K562 (cell line): ENCODE data around the gene CAMSAP2. TPM values are rescaled to one million over a fixed set of nuclear protein-coding genes. Genes with fewer than 3 reads are reported as not detected.

Source experiments
- CAMTA2 ChIP-seq: fragments of 250-450 bp; sonication (Bioruptor Pico); conservative IDR thresholded peaks from 2 replicates; pipeline ENCODE4 v1.5.1; 2022
- CREM ChIP-seq: IDR thresholded peaks from 2 replicates; pipeline ENCODE4 v1.6.1; 2014; ENCODE audit warnings: antibody characterized with exemption, low read depth
- DNMT1 ChIP-seq: fragments of 450-650 bp; IDR thresholded peaks from 2 replicates; pipeline ENCODE4 v1.6.1; 2016; ENCODE audit warnings: antibody characterized with exemption, mild to moderate bottlenecking
- FOXJ2 ChIP-seq: fragments of 200-800 bp; sonication (Bioruptor generic); IDR thresholded peaks from 2 replicates; pipeline ENCODE4 v1.6.1; 2016; ENCODE audit warnings: missing genetic modification characterization, missing compliant biosample characterization
- MXI1 ChIP-seq: IDR thresholded peaks from 2 replicates; pipeline ENCODE4 v1.6.1; 2011; ENCODE audit warnings: low read depth, mild to moderate bottlenecking, improper control_type of control experiment, low read length
- MYBL2 ChIP-seq, 2 experiments: fragments of 450-650 bp in 1 of 2; sonication (generic) in 1 of 2; formaldehyde crosslinking in 1 of 2; IDR thresholded peaks; 2 replicates each; pipeline versions ENCODE4 v1.6.1 to v1.8.1; 2017 to 2022; ENCODE audit warnings: borderline replicate concordance in 1 of 2, inconsistent platforms in 1 of 2, low read depth in 1 of 2, mild to moderate bottlenecking in 1 of 2, missing genetic modification reagents in 1 of 2, moderate library complexity in 1 of 2
- NCOA1 ChIP-seq: fragments of 450-650 bp; IDR thresholded peaks from 2 replicates; pipeline ENCODE4 v1.6.1; 2016; ENCODE audit warnings: low read depth
- NFE2L1 ChIP-seq: fragments of 450-650 bp; IDR thresholded peaks from 2 replicates; pipeline ENCODE4 v1.6.1; 2016; ENCODE audit warnings: missing genetic modification characterization, low read depth, mild to moderate bottlenecking, missing compliant biosample characterization, moderate library complexity, borderline replicate concordance
- PCBP1 ChIP-seq: fragments of 200-400 bp; formaldehyde crosslinking; IDR thresholded peaks from 2 replicates; pipeline ENCODE4 v1.6.1; 2018; ENCODE audit warnings: mild to moderate bottlenecking, low read depth, low read length; ENCODE audit not compliant: poor library complexity, severe bottlenecking
- RFX1 ChIP-seq: fragments of 450-650 bp; IDR thresholded peaks from 2 replicates; pipeline ENCODE4 v1.6.1; 2016; ENCODE audit warnings: mild to moderate bottlenecking, moderate library complexity
- STAT5B ChIP-seq: fragments of 250-450 bp; sonication (Bioruptor Pico); IDR thresholded peaks from 2 replicates; pipeline ENCODE4 v1.8.0; 2021; ENCODE audit warnings: mild to moderate bottlenecking, inconsistent platforms
- ZFP30 ChIP-seq: fragments of 250-450 bp; sonication (Bioruptor Pico); IDR thresholded peaks from 2 replicates; pipeline ENCODE4 v1.8.0; 2022; ENCODE audit warnings: moderate library complexity, mild to moderate bottlenecking, inconsistent platforms, borderline replicate concordance
- polyA plus RNA-seq, 8 experiments: library from polyadenylated mRNA; depleted of rRNA in 4 of 8; stranded (reverse) in 5 of 8; unstranded in 3 of 8; fragments of >200 nt; fragmentation: Nextera tagmentation in 2 of 8; fragmentation: Illumina TruSeq in 1 of 8; extraction: Ambion mirVana in 2 of 8; extraction: Trizol in 1 of 8; gene quantifications; 2 replicates each; pipeline versions ENCODE4 v1.2.1 to v1.2.3, GENCODE V29; 2011 to 2014; ENCODE audit warnings: inconsistent platforms in 1 of 8, missing spikeins in 1 of 8
- total RNA-seq, 7 experiments: library from RNA; depleted of rRNA in 6 of 7; stranded (reverse); fragments of >200 nt in 6 of 7; fragmentation: Illumina TruSeq in 2 of 7; extraction: Trizol in 2 of 7; gene quantifications; 2 replicates each; pipeline versions ENCODE4 v1.2.1 to v1.2.3, GENCODE V29; 2011 to 2021; ENCODE audit warnings: low replicate concordance in 1 of 7
- TF ChIP-seq, protein P1 (sequence below): sonication (generic); formaldehyde crosslinking; IDR thresholded peaks from 2 replicates; pipeline ENCODE4 v1.8.0; 2023; ENCODE audit warnings: mild to moderate bottlenecking, missing genetic modification reagents
- TF ChIP-seq, protein P2 (sequence below): fragments of 250-450 bp; sonication (Bioruptor Pico); IDR thresholded peaks from 2 replicates; pipeline ENCODE4 v1.8.0; 2022; ENCODE audit warnings: inconsistent platforms, mild to moderate bottlenecking, moderate library complexity, borderline replicate concordance
- TF ChIP-seq, protein P3 (sequence below): sonication (generic); formaldehyde crosslinking; IDR thresholded peaks from 2 replicates; pipeline ENCODE4 v1.8.0; 2022; ENCODE audit warnings: mild to moderate bottlenecking, missing genetic modification reagents
- TF ChIP-seq, protein P4 (sequence below): fragments of 450-650 bp; IDR thresholded peaks from 2 replicates; pipeline ENCODE4 v1.6.1; 2016; ENCODE audit warnings: antibody characterized with exemption
- TF ChIP-seq, protein P5 (sequence below): sonication (generic); formaldehyde crosslinking; IDR thresholded peaks from 2 replicates; pipeline ENCODE4 v1.8.0; 2022; ENCODE audit warnings: missing genetic modification reagents, mild to moderate bottlenecking, borderline replicate concordance

Gene CAMSAP2
- total and polyA plus RNA-seq, 9 of the 15 experiments (the other 6 are each of a cell fraction or from before 2014, with no cell fraction given) = 1.4 to 7.5 (median 2.7) TPM

DNA sequence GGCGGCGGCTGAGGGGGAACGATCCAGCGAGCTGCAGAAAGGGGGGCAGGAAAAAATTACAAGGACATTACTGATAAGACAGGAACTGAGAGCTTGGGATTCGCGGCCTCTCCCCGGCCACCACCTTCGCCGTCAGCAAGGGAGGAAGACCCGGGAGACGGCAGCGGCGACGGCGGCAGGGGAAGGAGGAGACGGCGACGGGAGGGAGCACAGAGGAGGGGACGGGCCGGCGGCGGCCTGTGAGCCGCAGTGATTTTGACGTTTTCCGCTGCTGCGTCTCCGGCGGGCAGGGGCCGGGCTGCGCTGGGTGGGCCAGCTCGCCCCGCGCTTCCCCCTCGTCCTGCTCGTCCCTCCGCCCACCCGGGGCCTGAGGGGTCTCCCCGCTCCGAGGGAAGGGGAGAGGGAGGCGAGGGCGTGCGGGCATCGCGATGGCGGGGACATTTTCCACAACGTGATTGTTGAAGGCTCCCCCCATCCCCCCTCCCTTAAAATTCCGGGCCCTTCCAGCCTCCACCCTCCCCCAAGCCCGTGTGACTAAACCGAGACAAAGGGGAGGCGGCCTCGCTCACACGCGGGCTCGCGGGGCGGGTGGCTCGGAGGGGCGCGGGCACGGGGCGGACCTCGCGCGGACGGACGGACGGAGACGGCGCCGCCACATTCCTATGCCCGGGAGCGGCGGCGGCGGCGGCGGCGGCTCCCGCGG lies 407 bp downstream of the CAMSAP2 start (continued):
- TF ChIP-seq, protein P1, sequence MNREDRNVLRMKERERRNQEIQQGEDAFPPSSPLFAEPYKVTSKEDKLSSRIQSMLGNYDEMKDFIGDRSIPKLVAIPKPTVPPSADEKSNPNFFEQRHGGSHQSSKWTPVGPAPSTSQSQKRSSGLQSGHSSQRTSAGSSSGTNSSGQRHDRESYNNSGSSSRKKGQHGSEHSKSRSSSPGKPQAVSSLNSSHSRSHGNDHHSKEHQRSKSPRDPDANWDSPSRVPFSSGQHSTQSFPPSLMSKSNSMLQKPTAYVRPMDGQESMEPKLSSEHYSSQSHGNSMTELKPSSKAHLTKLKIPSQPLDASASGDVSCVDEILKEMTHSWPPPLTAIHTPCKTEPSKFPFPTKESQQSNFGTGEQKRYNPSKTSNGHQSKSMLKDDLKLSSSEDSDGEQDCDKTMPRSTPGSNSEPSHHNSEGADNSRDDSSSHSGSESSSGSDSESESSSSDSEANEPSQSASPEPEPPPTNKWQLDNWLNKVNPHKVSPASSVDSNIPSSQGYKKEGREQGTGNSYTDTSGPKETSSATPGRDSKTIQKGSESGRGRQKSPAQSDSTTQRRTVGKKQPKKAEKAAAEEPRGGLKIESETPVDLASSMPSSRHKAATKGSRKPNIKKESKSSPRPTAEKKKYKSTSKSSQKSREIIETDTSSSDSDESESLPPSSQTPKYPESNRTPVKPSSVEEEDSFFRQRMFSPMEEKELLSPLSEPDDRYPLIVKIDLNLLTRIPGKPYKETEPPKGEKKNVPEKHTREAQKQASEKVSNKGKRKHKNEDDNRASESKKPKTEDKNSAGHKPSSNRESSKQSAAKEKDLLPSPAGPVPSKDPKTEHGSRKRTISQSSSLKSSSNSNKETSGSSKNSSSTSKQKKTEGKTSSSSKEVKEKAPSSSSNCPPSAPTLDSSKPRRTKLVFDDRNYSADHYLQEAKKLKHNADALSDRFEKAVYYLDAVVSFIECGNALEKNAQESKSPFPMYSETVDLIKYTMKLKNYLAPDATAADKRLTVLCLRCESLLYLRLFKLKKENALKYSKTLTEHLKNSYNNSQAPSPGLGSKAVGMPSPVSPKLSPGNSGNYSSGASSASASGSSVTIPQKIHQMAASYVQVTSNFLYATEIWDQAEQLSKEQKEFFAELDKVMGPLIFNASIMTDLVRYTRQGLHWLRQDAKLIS = no peak
- TF ChIP-seq RFX1 (no peak), MXI1 (no peak), NCOA1 (no peak), CAMTA2 (CRISPR knock-in tag) (no peak), MYBL2 (IDR thresholded peaks at IDR 0.05; ENCODE audit: low read depth) (no peak), MYBL2 (CRISPR knock-in tag; IDR thresholded peaks at IDR 0.05; ENCODE audit: borderline replicate concordance) (no peak), STAT5B (CRISPR knock-in tag) (no peak), NFE2L1 (no peak), DNMT1 (no peak), FOXJ2 (tag) (no peak), ZFP30 (CRISPR knock-in tag) (no peak), CREM (peak; percentile 41), PCBP1 (peak; percentile 89)
- TF ChIP-seq, protein P2, sequence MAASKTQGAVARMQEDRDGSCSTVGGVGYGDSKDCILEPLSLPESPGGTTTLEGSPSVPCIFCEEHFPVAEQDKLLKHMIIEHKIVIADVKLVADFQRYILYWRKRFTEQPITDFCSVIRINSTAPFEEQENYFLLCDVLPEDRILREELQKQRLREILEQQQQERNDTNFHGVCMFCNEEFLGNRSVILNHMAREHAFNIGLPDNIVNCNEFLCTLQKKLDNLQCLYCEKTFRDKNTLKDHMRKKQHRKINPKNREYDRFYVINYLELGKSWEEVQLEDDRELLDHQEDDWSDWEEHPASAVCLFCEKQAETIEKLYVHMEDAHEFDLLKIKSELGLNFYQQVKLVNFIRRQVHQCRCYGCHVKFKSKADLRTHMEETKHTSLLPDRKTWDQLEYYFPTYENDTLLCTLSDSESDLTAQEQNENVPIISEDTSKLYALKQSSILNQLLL (CRISPR knock-in tag) = no peak
- TF ChIP-seq, protein P3, sequence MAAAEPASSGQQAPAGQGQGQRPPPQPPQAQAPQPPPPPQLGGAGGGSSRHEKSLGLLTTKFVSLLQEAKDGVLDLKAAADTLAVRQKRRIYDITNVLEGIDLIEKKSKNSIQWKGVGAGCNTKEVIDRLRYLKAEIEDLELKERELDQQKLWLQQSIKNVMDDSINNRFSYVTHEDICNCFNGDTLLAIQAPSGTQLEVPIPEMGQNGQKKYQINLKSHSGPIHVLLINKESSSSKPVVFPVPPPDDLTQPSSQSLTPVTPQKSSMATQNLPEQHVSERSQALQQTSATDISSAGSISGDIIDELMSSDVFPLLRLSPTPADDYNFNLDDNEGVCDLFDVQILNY (CRISPR knock-in tag) = no peak
- TF ChIP-seq, protein P4, sequence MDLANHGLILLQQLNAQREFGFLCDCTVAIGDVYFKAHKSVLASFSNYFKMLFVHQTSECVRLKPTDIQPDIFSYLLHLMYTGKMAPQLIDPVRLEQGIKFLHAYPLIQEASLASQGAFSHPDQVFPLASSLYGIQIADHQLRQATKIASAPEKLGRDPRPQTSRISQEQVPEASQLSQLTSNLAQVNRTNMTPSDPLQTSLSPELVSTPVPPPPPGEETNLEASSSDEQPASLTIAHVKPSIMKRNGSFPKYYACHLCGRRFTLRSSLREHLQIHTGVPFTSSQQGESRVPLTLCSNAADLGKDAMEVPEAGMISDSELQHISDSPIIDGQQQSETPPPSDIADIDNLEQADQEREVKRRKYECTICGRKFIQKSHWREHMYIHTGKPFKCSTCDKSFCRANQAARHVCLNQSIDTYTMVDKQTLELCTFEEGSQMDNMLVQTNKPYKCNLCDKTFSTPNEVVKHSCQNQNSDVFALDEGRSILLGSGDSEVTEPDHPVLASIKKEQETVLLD = no peak
- TF ChIP-seq, protein P5, sequence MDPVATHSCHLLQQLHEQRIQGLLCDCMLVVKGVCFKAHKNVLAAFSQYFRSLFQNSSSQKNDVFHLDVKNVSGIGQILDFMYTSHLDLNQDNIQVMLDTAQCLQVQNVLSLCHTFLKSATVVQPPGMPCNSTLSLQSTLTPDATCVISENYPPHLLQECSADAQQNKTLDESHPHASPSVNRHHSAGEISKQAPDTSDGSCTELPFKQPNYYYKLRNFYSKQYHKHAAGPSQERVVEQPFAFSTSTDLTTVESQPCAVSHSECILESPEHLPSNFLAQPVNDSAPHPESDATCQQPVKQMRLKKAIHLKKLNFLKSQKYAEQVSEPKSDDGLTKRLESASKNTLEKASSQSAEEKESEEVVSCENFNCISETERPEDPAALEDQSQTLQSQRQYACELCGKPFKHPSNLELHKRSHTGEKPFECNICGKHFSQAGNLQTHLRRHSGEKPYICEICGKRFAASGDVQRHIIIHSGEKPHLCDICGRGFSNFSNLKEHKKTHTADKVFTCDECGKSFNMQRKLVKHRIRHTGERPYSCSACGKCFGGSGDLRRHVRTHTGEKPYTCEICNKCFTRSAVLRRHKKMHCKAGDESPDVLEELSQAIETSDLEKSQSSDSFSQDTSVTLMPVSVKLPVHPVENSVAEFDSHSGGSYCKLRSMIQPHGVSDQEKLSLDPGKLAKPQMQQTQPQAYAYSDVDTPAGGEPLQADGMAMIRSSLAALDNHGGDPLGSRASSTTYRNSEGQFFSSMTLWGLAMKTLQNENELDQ (CRISPR knock-in tag) = no peak
